Thyroid gland (tissue), 4 donors: Measurements from ENCODE around the gene TRABD2A.

Experiments
- CTCF ChIP-seq, 6 experiments: fragments of 200-600 bp in 3 of 6; fragments of 450-650 bp in 3 of 6; sonication (generic) in 3 of 6; IDR thresholded peaks; one replicate each; pipeline ENCODE4 v1.5.1; 2016 to 2019; ENCODE audit warnings: antibody characterized with exemption in 6 of 6, mild to moderate bottlenecking in 2 of 6, inconsistent platforms in 1 of 6, moderate library complexity in 1 of 6
- POLR2A ChIP-seq, 2 donors: fragments of 450-650 bp; IDR thresholded peaks; one replicate each; pipeline ENCODE4 v1.6.1; 2017; ENCODE audit warnings: antibody characterized with exemption in 2 of 2, mild to moderate bottlenecking in 2 of 2, moderate library complexity in 1 of 2

- TF ChIP-seq CTCF (IDR thresholded peaks at IDR 0.05) (no peak), POLR2A (IDR thresholded peaks at IDR 0.05) (no peak)
Measured at GRCh38 chr2:84886791-84887190, 5.9 kb upstream of the TRABD2A start.
